Fibroblast of mammary gland (primary cell): ENCODE data around the gene AFAP1.
A peak's percentile ranks its signal among the peaks of the same experiment; 100 is the strongest.

Experiments
- DNase-seq: peaks from one replicate; pipeline ENCODE4 v3.0.0-alpha.2; 2010; ENCODE audit warnings: low read depth
- H3K4me3 ChIP-seq: 2 replicates; pipeline ENCODE4 v1.5.1; 2011; ENCODE audit warnings: low read depth, mild to moderate bottlenecking, low read length, moderate library complexity; ENCODE audit not compliant: control insufficient read depth
- CTCF ChIP-seq: conservative IDR thresholded peaks from 2 replicates; pipeline ENCODE4 v1.5.1; 2011; ENCODE audit warnings: low read depth, low read length, inconsistent platforms; ENCODE audit not compliant: control insufficient read depth, insufficient read depth

Gene AFAP1

GRCh38 chr4:7780751-7781348 is 158.8 kb downstream of the AFAP1 start:
- TF ChIP-seq CTCF = no peak
- no peak overlapping the region for H3K4me3 ChIP-seq
- no peak for DNase-seq

- no peak for TF ChIP-seq CTCF
- DNase-seq = peak; percentile 81
- H3K4me3 ChIP-seq = no peak overlapping the region
These were observed 160.3 kb downstream of the AFAP1 start for GRCh38 chr4:7779432-7779768.

GRCh38 chr4:7778510-7779431 is 160.9 kb downstream of the AFAP1 start:
- H3K4me3 ChIP-seq = no peak overlapping the region
- no peak for TF ChIP-seq CTCF
- DNase-seq = no peak

GRCh38 chr4:7777871-7778509 is 161.7 kb downstream of the AFAP1 start:
- DNase-seq = no peak
- no peak for TF ChIP-seq CTCF
- no peak overlapping the region for H3K4me3 ChIP-seq

- no peak for TF ChIP-seq CTCF
- no peak overlapping the region for H3K4me3 ChIP-seq
- DNase-seq = no peak
These were observed 162.5 kb downstream of the AFAP1 start for GRCh38 chr4:7777017-7777710.

- DNase-seq = no peak
- no peak overlapping the region for H3K4me3 ChIP-seq
- TF ChIP-seq CTCF = no peak
These were observed 164.3 kb downstream of the AFAP1 start for GRCh38 chr4:7775396-7775795.
